ENCODE results near the gene GIPC2. TPM values are rescaled to one million over a fixed set of nuclear protein-coding genes. Genes with fewer than 3 reads are reported as not detected.

GIPC2 gene
- total RNA-seq, 1 donor from 2014 or later, result 2.5 TPM

DNA sequence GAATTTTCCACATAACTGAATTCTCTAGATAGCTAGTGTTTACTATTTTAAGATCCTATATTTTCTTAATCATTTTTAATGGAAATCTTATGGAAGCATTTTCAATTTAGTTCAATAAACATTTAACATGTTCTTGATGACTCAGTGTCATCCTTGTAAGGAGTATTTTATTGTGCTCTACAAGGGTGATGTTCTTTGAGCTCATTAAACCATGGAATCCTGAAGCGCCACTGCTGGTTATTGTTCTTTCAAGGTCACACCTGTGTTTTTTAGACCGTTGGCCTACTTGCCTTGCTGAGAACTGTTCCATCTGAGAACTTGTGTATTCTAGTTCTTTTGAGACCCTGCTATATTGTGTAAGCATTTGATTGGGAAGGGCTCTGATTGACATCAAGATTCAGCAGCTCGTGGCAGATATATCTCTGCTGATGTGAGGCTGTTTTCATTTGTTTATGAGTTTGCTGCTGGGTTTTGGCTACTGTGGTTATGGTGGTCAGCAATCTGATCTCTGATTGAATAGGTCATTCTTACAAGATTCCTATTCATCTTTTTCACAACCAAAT is 132.0 kb downstream of the GIPC2 start:
- Histone ChIP-seq H3K4me1 (no peaks in the 10 kb centered on the region), H3K27ac (replicated peaks) (no peak overlapping the region), H3K4me3 (no peak overlapping the region), H3K27me3 (ENCODE audit: low read depth) (no peaks in the 10 kb centered on the region), H3K9me3 (replicated peaks) (no peaks in the 10 kb centered on the region), H3K36me3 (no peaks in the 10 kb centered on the region)
- DNase-seq, result no peak
- intact Hi-C loops (cut with micrococcal nuclease), result no loop called here
- TF ChIP-seq, protein P1, sequence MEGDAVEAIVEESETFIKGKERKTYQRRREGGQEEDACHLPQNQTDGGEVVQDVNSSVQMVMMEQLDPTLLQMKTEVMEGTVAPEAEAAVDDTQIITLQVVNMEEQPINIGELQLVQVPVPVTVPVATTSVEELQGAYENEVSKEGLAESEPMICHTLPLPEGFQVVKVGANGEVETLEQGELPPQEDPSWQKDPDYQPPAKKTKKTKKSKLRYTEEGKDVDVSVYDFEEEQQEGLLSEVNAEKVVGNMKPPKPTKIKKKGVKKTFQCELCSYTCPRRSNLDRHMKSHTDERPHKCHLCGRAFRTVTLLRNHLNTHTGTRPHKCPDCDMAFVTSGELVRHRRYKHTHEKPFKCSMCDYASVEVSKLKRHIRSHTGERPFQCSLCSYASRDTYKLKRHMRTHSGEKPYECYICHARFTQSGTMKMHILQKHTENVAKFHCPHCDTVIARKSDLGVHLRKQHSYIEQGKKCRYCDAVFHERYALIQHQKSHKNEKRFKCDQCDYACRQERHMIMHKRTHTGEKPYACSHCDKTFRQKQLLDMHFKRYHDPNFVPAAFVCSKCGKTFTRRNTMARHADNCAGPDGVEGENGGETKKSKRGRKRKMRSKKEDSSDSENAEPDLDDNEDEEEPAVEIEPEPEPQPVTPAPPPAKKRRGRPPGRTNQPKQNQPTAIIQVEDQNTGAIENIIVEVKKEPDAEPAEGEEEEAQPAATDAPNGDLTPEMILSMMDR (IDR thresholded peaks at IDR 0.05; ENCODE audit: borderline replicate concordance), result no peak

DNA sequence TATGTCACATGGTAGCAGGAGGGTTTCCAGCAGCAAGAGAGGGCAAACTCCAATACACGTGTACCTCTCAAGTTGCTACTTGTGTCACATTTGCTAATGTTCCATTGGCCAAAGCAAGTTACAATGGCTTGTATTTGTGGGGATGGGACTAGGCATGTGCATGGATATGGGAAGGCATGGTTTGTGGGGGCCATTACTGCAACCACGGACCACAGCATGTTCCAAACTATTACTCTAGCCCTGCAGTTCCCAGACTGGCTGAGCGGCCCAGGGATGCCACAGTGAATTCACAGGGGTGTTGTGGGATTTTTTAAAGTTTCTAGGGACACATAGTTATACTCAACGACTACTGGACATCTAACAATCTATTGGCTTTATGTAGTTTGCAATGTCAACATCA is 133.1 kb downstream of the GIPC2 start:
- Histone ChIP-seq H3K4me1 (no peaks in the 10 kb centered on the region), H3K27ac (replicated peaks) (no peak overlapping the region), H3K4me3 (no peak overlapping the region), H3K27me3 (ENCODE audit: low read depth) (no peaks in the 10 kb centered on the region), H3K9me3 (replicated peaks) (no peaks in the 10 kb centered on the region), H3K36me3 (no peaks in the 10 kb centered on the region)
- intact Hi-C loops (cut with micrococcal nuclease), result no loop called here
- TF ChIP-seq, protein P1 (IDR thresholded peaks at IDR 0.05; ENCODE audit: borderline replicate concordance), result no peak
- DNase-seq, result no peak

DNA sequence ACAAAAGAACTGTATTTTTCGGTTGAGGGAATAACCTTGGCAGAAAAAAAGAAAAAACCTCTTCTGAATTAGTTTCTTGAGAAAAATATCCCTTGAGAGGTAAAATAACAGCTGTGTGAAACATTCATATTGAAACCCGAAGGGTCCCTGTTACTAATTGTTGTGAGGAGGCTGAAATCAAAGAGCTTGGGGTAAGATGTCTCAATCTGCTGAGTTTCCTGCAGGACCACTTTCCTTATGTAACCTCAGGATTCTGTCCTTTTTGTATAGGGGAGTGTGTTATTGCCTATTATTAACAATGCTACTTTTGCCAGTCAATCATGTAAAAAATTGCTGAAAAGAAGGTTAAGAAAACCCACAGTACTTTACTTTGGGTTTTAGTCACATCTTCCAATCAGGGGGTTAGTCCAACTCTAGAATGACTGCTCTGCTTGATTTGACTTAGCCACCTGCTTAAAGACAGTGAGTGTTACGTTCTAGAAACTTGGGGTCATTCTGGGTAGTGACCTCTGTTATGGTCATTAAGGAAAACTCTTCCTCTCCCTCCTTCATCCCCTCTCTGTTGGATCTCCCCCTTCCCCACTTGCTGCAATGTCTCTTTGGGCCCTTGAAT is 138.8 kb downstream of the GIPC2 start:
- H3K36me3 ChIP-seq, result no peaks in the 10 kb centered on the region
- DNase-seq, result no peak
- intact Hi-C loops (cut with micrococcal nuclease), result no loop called here
- no peak overlapping the region for H3K4me3 ChIP-seq
- TF ChIP-seq, protein P1 (IDR thresholded peaks at IDR 0.05; ENCODE audit: borderline replicate concordance), result no peak
- H3K27me3 ChIP-seq (ENCODE audit: low read depth), result no peaks in the 10 kb centered on the region
- peaks cover 5% of the 10 kb centered on the region for H3K9me3 ChIP-seq (replicated peaks)
- no peak overlapping the region for H3K27ac ChIP-seq (replicated peaks)
- no peaks in the 10 kb centered on the region for H3K4me1 ChIP-seq

Other genes starting within 250 kb of the GIPC2 start
- 391 TPM for gene NEXN, start 157.3 kb upstream of the GIPC2 start, total RNA-seq
- gene FUBP1, start 66.9 kb upstream of the GIPC2 start, total RNA-seq, result 55.7 TPM
- 118 TPM for gene DNAJB4, start 41.0 kb upstream of the GIPC2 start, total RNA-seq